Endothelial cell (in vitro differentiated cells): ENCODE measurements around the gene ITGB5. TPM values are rescaled to one million over a fixed set of nuclear protein-coding genes. Genes with fewer than 3 reads are reported as not detected.

Experiments
- DNase-seq: peaks from one replicate; pipeline ENCODE4 v3.0.0; 2021; ENCODE audit warnings: low spot score
- H3K27ac Mint-ChIP-seq: one replicate; pipeline ENCODE4 v1.8.0; 2021; ENCODE audit warnings: mixed read lengths, inconsistent platforms; ENCODE audit not compliant: unreplicated experiment
- H3K27me3 Mint-ChIP-seq: one replicate; pipeline ENCODE4 v1.8.0; 2021; ENCODE audit warnings: mild to moderate bottlenecking, moderate library complexity, mixed read lengths, inconsistent platforms; ENCODE audit not compliant: unreplicated experiment
- H3K36me3 Mint-ChIP-seq: one replicate; pipeline ENCODE4 v1.8.0; 2021; ENCODE audit warnings: mild to moderate bottlenecking, low read depth, mixed read lengths, inconsistent platforms; ENCODE audit not compliant: unreplicated experiment
- H3K4me1 Mint-ChIP-seq: one replicate; pipeline ENCODE4 v1.8.0; 2021; ENCODE audit warnings: mild to moderate bottlenecking, mixed read lengths, inconsistent platforms; ENCODE audit not compliant: unreplicated experiment
- H3K4me3 Mint-ChIP-seq: one replicate; pipeline ENCODE4 v1.8.0; 2021; ENCODE audit warnings: mild to moderate bottlenecking, mixed read lengths, inconsistent platforms; ENCODE audit not compliant: unreplicated experiment
- H3K9me3 Mint-ChIP-seq: one replicate; pipeline ENCODE4 v1.8.0; 2021; ENCODE audit warnings: mixed read lengths, inconsistent platforms; ENCODE audit not compliant: unreplicated experiment
- CTCF ChIP-seq: fragments of 200-600 bp; sonication (generic); IDR thresholded peaks from one replicate; pipeline ENCODE4 v1.5.0; 2021; ENCODE audit warnings: antibody characterized with exemption; ENCODE audit not compliant: unreplicated experiment
- total RNA-seq: library from RNA; stranded (reverse); fragmentation: NEBNext Ultra II Directional; extraction: Animal tissue kit (Norgen Biotek cat#: 25700); gene quantifications from one replicate; pipeline ENCODE4 v1.2.1, GENCODE V29; 2021; ENCODE audit not compliant: unreplicated experiment

ITGB5 gene
- total RNA-seq, 1 donor from 2014 or later = 55.2 TPM

DNA sequence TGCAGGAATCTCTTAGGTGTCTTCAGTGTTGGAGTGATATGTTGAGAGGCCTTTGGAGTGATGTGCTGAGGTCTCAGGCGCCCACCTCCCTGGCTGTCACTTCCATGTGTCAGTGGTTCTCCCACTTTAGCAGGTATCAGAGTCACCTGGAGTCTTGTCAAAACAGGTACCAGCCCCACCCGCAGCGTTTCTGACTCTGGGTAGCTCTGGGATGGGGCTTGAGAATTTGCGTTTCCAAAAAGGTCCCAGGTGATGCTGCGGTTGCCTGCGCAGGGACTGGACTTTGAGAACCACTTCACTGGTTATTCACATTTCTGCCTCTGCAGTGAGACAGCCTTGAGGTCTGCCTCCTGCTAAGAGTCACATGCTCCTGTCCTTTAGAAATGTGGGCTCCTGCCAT lies 141.4 kb downstream of the ITGB5 start:
- no peak for TF ChIP-seq CTCF
- no peak overlapping the region for H3K4me3 Mint-ChIP-seq
- no peaks in the 10 kb centered on the region for H3K4me1 Mint-ChIP-seq
- no peak overlapping the region for H3K27ac Mint-ChIP-seq
- peaks cover 1% of the 10 kb centered on the region for H3K27me3 Mint-ChIP-seq
- DNase-seq = no peak
- H3K9me3 Mint-ChIP-seq = no peaks in the 10 kb centered on the region
- peaks cover 22% of the 10 kb centered on the region for H3K36me3 Mint-ChIP-seq

DNA sequence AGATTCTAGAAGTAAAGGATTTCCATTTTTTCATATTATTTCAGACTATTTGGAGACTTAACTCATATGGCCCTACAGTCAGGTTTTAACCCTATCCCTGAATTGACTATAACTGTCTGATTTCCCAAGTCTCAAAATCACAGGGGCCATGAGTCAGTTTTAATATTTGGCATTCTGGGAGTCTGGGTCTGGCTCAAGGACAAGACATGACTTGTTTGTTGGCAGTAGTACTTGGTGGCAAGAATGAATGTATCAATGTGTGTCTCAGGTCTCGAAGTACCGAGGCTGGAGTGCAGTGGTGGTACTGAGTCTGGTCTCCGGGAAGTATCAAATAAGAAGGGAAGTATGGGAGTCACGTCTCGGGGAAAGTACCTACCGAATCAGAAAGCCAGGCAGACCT lies 146.1 kb downstream of the ITGB5 start:
- peaks cover 21% of the 10 kb centered on the region for H3K36me3 Mint-ChIP-seq
- TF ChIP-seq CTCF = no peak
- H3K27me3 Mint-ChIP-seq = no peaks in the 10 kb centered on the region
- DNase-seq = no peak
- H3K4me1 Mint-ChIP-seq = no peaks in the 10 kb centered on the region
- H3K27ac Mint-ChIP-seq = no peak overlapping the region
- H3K4me3 Mint-ChIP-seq = no peak overlapping the region
- H3K9me3 Mint-ChIP-seq = no peaks in the 10 kb centered on the region

GRCh38 chr3:124731760-124732159 lies 155.4 kb downstream of the ITGB5 start:
- H3K27ac Mint-ChIP-seq = no peak overlapping the region
- no peak for TF ChIP-seq CTCF
- H3K4me3 Mint-ChIP-seq = no peak overlapping the region
- H3K4me1 Mint-ChIP-seq = peaks cover 14% of the 10 kb centered on the region
- no peak for DNase-seq
- H3K36me3 Mint-ChIP-seq = peaks cover 4% of the 10 kb centered on the region
- H3K9me3 Mint-ChIP-seq = no peaks in the 10 kb centered on the region
- H3K27me3 Mint-ChIP-seq = peaks cover 1% of the 10 kb centered on the region

DNA sequence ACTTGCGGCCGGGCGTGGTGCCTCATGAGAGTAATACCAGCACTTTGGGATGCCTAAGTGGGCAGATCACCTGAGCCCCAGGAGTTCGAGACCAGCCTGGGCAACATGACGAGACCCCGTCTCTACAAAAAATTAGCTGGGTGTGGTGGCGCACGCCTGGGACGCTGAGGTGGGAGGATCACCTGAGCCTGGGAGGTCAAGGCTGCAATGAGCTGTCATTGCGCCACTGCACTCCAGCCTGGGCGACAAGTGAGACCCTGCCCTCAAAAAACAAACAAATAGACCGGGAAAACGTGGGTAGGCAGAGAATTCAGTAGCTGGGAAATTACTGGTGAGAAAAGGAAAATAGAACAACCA lies 156.2 kb downstream of the ITGB5 start:
- Mint-ChIP-seq H3K9me3 (no peaks in the 10 kb centered on the region), H3K36me3 (peaks cover 4% of the 10 kb centered on the region), H3K4me3 (peak overlapping the region; percentile 100), H3K27me3 (peaks cover 1% of the 10 kb centered on the region), H3K27ac (peak overlapping the region; percentile 96), H3K4me1 (peaks cover 14% of the 10 kb centered on the region)
- no peak for TF ChIP-seq CTCF
- no peak for DNase-seq

GRCh38 chr3:124730129-124730940 lies 156.8 kb downstream of the ITGB5 start, which contains the start of gene UMPS:
UMPS (plus strand) TSS chr3:124730452; CDS start chr3:124730472, 20 bp downstream.
- TF ChIP-seq CTCF = no peak
- peak; percentile 90 for DNase-seq
- Mint-ChIP-seq H3K27ac (peak within 1 kb of the TSS; percentile 96), H3K36me3 (peaks cover 4% of the 10 kb centered on the region), H3K27me3 (peaks cover 1% of the 10 kb centered on the region), H3K4me1 (peaks cover 14% of the 10 kb centered on the region), H3K9me3 (no peaks in the 10 kb centered on the region), H3K4me3 (peak within 1 kb of the TSS; percentile 100)
